Activated T-cell treated with anti-CD3 and anti-CD28 coated beads, Interleukin-2, amount 50 U/mL, for 4 hours (primary cell): ENCODE measurements around the gene ELMO1. TPM values are rescaled to one million over a fixed set of nuclear protein-coding genes. Genes with fewer than 3 reads are reported as not detected.
A peak's percentile ranks its signal among the peaks of the same experiment; 100 is the strongest.

Source experiments
- ATAC-seq, 2 donors: fragments of 200-7000 bp; cut with Tn5 transposase; one replicate each; pipeline ENCODE4 v1.10.0; 2021
- DNase-seq: peaks from one replicate; pipeline ENCODE4 v3.0.0-alpha.2; 2020
- H3K27me3 Mint-ChIP-seq: one replicate; pipeline ENCODE4 v1.8.0; 2021; ENCODE audit warnings: low read depth, mixed read lengths
- H3K36me3 Mint-ChIP-seq: one replicate; pipeline ENCODE4 v1.8.0; 2022; ENCODE audit warnings: mixed read lengths; ENCODE audit not compliant: insufficient read depth
- H3K4me1 Mint-ChIP-seq: one replicate; pipeline ENCODE4 v1.8.0; 2021; ENCODE audit warnings: low read depth, mixed read lengths
- H3K4me3 Mint-ChIP-seq: one replicate; pipeline ENCODE4 v1.8.0; 2021; ENCODE audit warnings: mild to moderate bottlenecking, moderate library complexity, mixed read lengths
- H3K9me3 Mint-ChIP-seq: one replicate; pipeline ENCODE4 v1.8.0; 2021; ENCODE audit warnings: mixed read lengths
- total RNA-seq, 3 donors: library from RNA; stranded (reverse); gene quantifications; one replicate each; pipeline ENCODE4 v1.2.1, GENCODE V29; 2021

Gene ELMO1
- total RNA-seq, 3 donors from 2014 or later: 117 to 137 (median 118) TPM

GRCh38 chr7:37415629-37416028 lies 33.0 kb downstream of the ELMO1 start:
- H3K4me1 Mint-ChIP-seq: peaks cover 62% of the 10 kb centered on the region
- DNase-seq (no peak), ATAC-seq (no peak)
- peaks cover 30% of the 10 kb centered on the region for H3K36me3 Mint-ChIP-seq
- H3K4me3 Mint-ChIP-seq: no peak overlapping the region
- peaks cover 4% of the 10 kb centered on the region for H3K9me3 Mint-ChIP-seq
- H3K27me3 Mint-ChIP-seq: no peaks in the 10 kb centered on the region

- peaks cover 4% of the 10 kb centered on the region for H3K9me3 Mint-ChIP-seq
Measured at GRCh38 chr7:37414352-37414983, 34.2 kb downstream of the ELMO1 start.

GRCh38 chr7:37411444-37412034 lies 37.1 kb downstream of the ELMO1 start:
- Mint-ChIP-seq H3K9me3 (peaks cover 4% of the 10 kb centered on the region), H3K36me3 (peaks cover 20% of the 10 kb centered on the region), H3K4me1 (peaks cover 73% of the 10 kb centered on the region), H3K4me3 (peak overlapping the region; percentile 47), H3K27me3 (no peaks in the 10 kb centered on the region)
- peak; percentile 56 for DNase-seq
- ATAC-seq: peak; percentile 49 to 59

More at GRCh38 chr7:37414352-37414983, 34.2 kb downstream of the ELMO1 start:
- H3K4me1 Mint-ChIP-seq: peaks cover 65% of the 10 kb centered on the region
- H3K4me3 Mint-ChIP-seq: no peak overlapping the region
- DNase-seq (no peak), ATAC-seq (no peak)
- H3K36me3 Mint-ChIP-seq: peaks cover 32% of the 10 kb centered on the region
- H3K27me3 Mint-ChIP-seq: no peaks in the 10 kb centered on the region

- Mint-ChIP-seq H3K4me3 (peak overlapping the region; percentile 58), H3K4me1 (peaks cover 78% of the 10 kb centered on the region), H3K27me3 (no peaks in the 10 kb centered on the region), H3K36me3 (peaks cover 20% of the 10 kb centered on the region), H3K9me3 (peaks cover 4% of the 10 kb centered on the region)
- DNase-seq: no peak
- no peak for ATAC-seq
Measured at GRCh38 chr7:37410305-37411229, 38.1 kb downstream of the ELMO1 start.

- Mint-ChIP-seq H3K36me3 (peaks cover 21% of the 10 kb centered on the region), H3K4me3 (peak overlapping the region; percentile 79), H3K27me3 (no peaks in the 10 kb centered on the region), H3K9me3 (peaks cover 4% of the 10 kb centered on the region), H3K4me1 (peaks cover 79% of the 10 kb centered on the region)
- DNase-seq: no peak
- ATAC-seq: no peak
Measured at GRCh38 chr7:37409461-37409860, 39.2 kb downstream of the ELMO1 start.

- Mint-ChIP-seq H3K36me3 (peaks cover 20% of the 10 kb centered on the region), H3K27me3 (no peaks in the 10 kb centered on the region)
- DNase-seq: peak; percentile 14
Measured at GRCh38 chr7:37408291-37409228, 40.1 kb downstream of the ELMO1 start.

GRCh38 chr7:37405603-37406122 lies 43.0 kb downstream of the ELMO1 start:
- Mint-ChIP-seq H3K36me3 (peaks cover 26% of the 10 kb centered on the region), H3K4me1 (peaks cover 55% of the 10 kb centered on the region), H3K4me3 (no peak overlapping the region)

More at GRCh38 chr7:37408291-37409228, 40.1 kb downstream of the ELMO1 start:
- Mint-ChIP-seq H3K9me3 (peaks cover 4% of the 10 kb centered on the region), H3K4me1 (peaks cover 82% of the 10 kb centered on the region), H3K4me3 (peak overlapping the region; percentile 79)
- ATAC-seq: peak; percentile 47 to 52

GRCh38 chr7:37405128-37405527 lies 43.5 kb downstream of the ELMO1 start:
- ATAC-seq: no peak
- H3K4me3 Mint-ChIP-seq: no peak overlapping the region
- H3K36me3 Mint-ChIP-seq: peaks cover 29% of the 10 kb centered on the region
- H3K4me1 Mint-ChIP-seq: peaks cover 51% of the 10 kb centered on the region
- DNase-seq: no peak
- H3K27me3 Mint-ChIP-seq: no peaks in the 10 kb centered on the region
- H3K9me3 Mint-ChIP-seq: peaks cover 10% of the 10 kb centered on the region

More at GRCh38 chr7:37405603-37406122, 43.0 kb downstream of the ELMO1 start:
- no peak for ATAC-seq
- DNase-seq: no peak
- Mint-ChIP-seq H3K9me3 (peaks cover 10% of the 10 kb centered on the region), H3K27me3 (no peaks in the 10 kb centered on the region)

- DNase-seq (no peak), ATAC-seq (no peak)
- peaks cover 10% of the 10 kb centered on the region for H3K9me3 Mint-ChIP-seq
- H3K36me3 Mint-ChIP-seq: peaks cover 22% of the 10 kb centered on the region
- H3K4me3 Mint-ChIP-seq: no peak overlapping the region
- H3K27me3 Mint-ChIP-seq: no peaks in the 10 kb centered on the region
- H3K4me1 Mint-ChIP-seq: peaks cover 43% of the 10 kb centered on the region
Measured at GRCh38 chr7:37399876-37400421, 48.7 kb downstream of the ELMO1 start.

- H3K36me3 Mint-ChIP-seq: peaks cover 29% of the 10 kb centered on the region
- peaks cover 10% of the 10 kb centered on the region for H3K9me3 Mint-ChIP-seq
- no peak overlapping the region for H3K4me3 Mint-ChIP-seq
- peaks cover 56% of the 10 kb centered on the region for H3K4me1 Mint-ChIP-seq
- DNase-seq: no peak
- no peak for ATAC-seq
- H3K27me3 Mint-ChIP-seq: no peaks in the 10 kb centered on the region
Measured at GRCh38 chr7:37398403-37398802, 50.3 kb downstream of the ELMO1 start.

- H3K9me3 Mint-ChIP-seq: no peaks in the 10 kb centered on the region
- peaks cover 14% of the 10 kb centered on the region for H3K36me3 Mint-ChIP-seq
- H3K4me1 Mint-ChIP-seq: peaks cover 72% of the 10 kb centered on the region
- DNase-seq: no peak
- no peaks in the 10 kb centered on the region for H3K27me3 Mint-ChIP-seq
- ATAC-seq: peak; percentile 58 to 78
- H3K4me3 Mint-ChIP-seq: no peak overlapping the region
Measured at GRCh38 chr7:37395618-37396259, 52.9 kb downstream of the ELMO1 start.

GRCh38 chr7:37394158-37394557 lies 54.5 kb downstream of the ELMO1 start:
- Mint-ChIP-seq H3K4me1 (peaks cover 74% of the 10 kb centered on the region), H3K27me3 (no peaks in the 10 kb centered on the region), H3K4me3 (no peak overlapping the region), H3K36me3 (peaks cover 11% of the 10 kb centered on the region), H3K9me3 (no peaks in the 10 kb centered on the region)
- DNase-seq (no peak), ATAC-seq (no peak)

- DNase-seq (no peak), ATAC-seq (no peak)
- H3K4me1 Mint-ChIP-seq: peaks cover 73% of the 10 kb centered on the region
- H3K4me3 Mint-ChIP-seq: no peak overlapping the region
- no peaks in the 10 kb centered on the region for H3K27me3 Mint-ChIP-seq
- peaks cover 11% of the 10 kb centered on the region for H3K36me3 Mint-ChIP-seq
- no peaks in the 10 kb centered on the region for H3K9me3 Mint-ChIP-seq
Measured at GRCh38 chr7:37393476-37393875, 55.2 kb downstream of the ELMO1 start.
